Lung (tissue), 12 donors: ENCODE results near the gene SHLD1. TPM values are rescaled to one million over a fixed set of nuclear protein-coding genes. Genes with fewer than 3 reads are reported as not detected.

Experiments used
- ATAC-seq: fragments of 200-7000 bp; cut with Tn5 transposase; one replicate; pipeline ENCODE4 v1.9.1; 2020; ENCODE audit warnings: moderate number of reproducible peaks; ENCODE audit not compliant: insufficient read depth, low FRiP score
- DNase-seq, 3 donors: peaks; one replicate each; pipeline ENCODE4 v3.0.0-alpha.2; 2013 to 2017
- H3K27ac ChIP-seq, 2 donors: one replicate each; pipeline ENCODE4 v1.5.1; 2013; ENCODE audit warnings: mild to moderate bottlenecking in 2 of 2, moderate library complexity in 2 of 2, control low read depth in 1 of 2, inconsistent platforms in 1 of 2, low read depth in 1 of 2, low read length in 1 of 2
- H3K27me3 ChIP-seq, 3 donors: one replicate each; pipeline ENCODE4 v1.5.1; 2013; ENCODE audit warnings: low read length in 2 of 3; ENCODE audit not compliant: control insufficient read depth in 3 of 3, insufficient read depth in 3 of 3
- H3K36me3 ChIP-seq, 4 donors: one replicate each; pipeline ENCODE4 v1.5.1; 2013; ENCODE audit warnings: low read length in 4 of 4, mild to moderate bottlenecking in 1 of 4, moderate library complexity in 1 of 4; ENCODE audit not compliant: control insufficient read depth in 4 of 4, insufficient read depth in 4 of 4
- H3K4me1 ChIP-seq, 5 donors: one replicate each; pipeline ENCODE4 v1.5.1; 2013; ENCODE audit warnings: low read length in 5 of 5, mild to moderate bottlenecking in 2 of 5, moderate library complexity in 1 of 5; ENCODE audit not compliant: control insufficient read depth in 5 of 5, insufficient read depth in 5 of 5
- H3K4me3 ChIP-seq: one replicate; pipeline ENCODE4 v1.5.1; 2013; ENCODE audit warnings: mild to moderate bottlenecking, control low read depth, moderate library complexity
- H3K9ac ChIP-seq, 2 donors: one replicate each; pipeline ENCODE4 v1.5.1; 2013; ENCODE audit warnings: low read length in 2 of 2, control low read depth in 1 of 2; ENCODE audit not compliant: insufficient read depth in 1 of 2
- H3K9me3 ChIP-seq, 4 donors: one replicate each; pipeline ENCODE4 v1.5.1; 2013; ENCODE audit warnings: low read length in 3 of 4, mild to moderate bottlenecking in 1 of 4, moderate library complexity in 1 of 4; ENCODE audit not compliant: control insufficient read depth in 4 of 4, insufficient read depth in 3 of 4
- WGBS, 2 donors: extraction: QIAGEN DNeasy Blood & Tissue Kit; methylation state at CpG; one replicate each; pipeline ENCODE4 v1.1.7; 2013; 5-methylcytosine and 5-hydroxymethylcytosine counted together
- polyA plus RNA-seq, 2 donors: library from polyadenylated mRNA; stranded (reverse); fragments of 200-250 nt; gene quantifications; one replicate each; pipeline ENCODE4 v1.2.1, GENCODE V29; 2013
- total RNA-seq, 2 donors: library from RNA; depleted of rRNA in 1 of 2; stranded (reverse); fragments of >200 nt in 1 of 2; gene quantifications; one replicate each; pipeline ENCODE4 v1.2.1, GENCODE V29; 2014 to 2021
- TF ChIP-seq, protein P1 (sequence below): IDR thresholded peaks from 2 replicates; pipeline ENCODE4 v1.5.1; 2012; ENCODE audit warnings: mild to moderate bottlenecking; ENCODE audit errors: control extremely low read depth, extremely low read depth
- donor health status: control.
- donor health status: control.
- donor health status: Bipolar disorder and iron deficiency.
- donor health status: healthy.
- donor health status: DM: yes; HTN: yes; CAD: no.

The SHLD1 gene
- total and polyA plus RNA-seq, 4 donors = 5.0 to 6.8 (median 6.1) TPM

DNA sequence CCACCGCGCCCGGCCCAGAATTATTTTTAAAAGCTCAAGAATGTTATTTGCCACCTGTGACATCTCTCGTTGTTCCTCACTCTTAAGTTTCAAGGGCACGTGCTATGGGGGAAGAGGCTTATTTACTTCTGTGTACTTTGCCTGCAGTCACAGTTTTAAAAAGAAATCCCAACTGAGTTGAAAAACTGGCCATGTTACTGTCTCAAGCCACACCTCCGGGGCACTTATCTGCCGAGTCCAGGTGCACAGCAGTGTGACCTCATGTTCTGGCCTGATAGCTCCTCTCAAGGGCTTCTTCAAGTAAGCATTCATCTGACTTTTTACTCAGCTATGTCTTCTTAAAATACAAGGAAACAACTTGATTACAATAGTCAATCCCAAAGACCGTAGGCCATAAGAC lies 34.5 kb downstream of the SHLD1 start:
- Histone ChIP-seq H3K4me3 (no peak overlapping the region), H3K27ac (no peak overlapping the region), H3K9ac (no peak overlapping the region), H3K4me1 (peaks cover 6 to 25% (median 8%) of the 10 kb centered on the region in 5 donors), H3K36me3 (peaks cover 0 to 4% (median 0%) of the 10 kb centered on the region in 4 donors), H3K9me3 (no peaks in the 10 kb centered on the region), H3K27me3 (no peaks in the 10 kb centered on the region)
- 73 to 89% methylated on average over 8 of the region's 8 CpGs for WGBS, 2 donors
- ATAC-seq (peak; percentile 54), DNase-seq (peak in 1 of 3 donors; percentile 27)
- TF ChIP-seq, protein P1, sequence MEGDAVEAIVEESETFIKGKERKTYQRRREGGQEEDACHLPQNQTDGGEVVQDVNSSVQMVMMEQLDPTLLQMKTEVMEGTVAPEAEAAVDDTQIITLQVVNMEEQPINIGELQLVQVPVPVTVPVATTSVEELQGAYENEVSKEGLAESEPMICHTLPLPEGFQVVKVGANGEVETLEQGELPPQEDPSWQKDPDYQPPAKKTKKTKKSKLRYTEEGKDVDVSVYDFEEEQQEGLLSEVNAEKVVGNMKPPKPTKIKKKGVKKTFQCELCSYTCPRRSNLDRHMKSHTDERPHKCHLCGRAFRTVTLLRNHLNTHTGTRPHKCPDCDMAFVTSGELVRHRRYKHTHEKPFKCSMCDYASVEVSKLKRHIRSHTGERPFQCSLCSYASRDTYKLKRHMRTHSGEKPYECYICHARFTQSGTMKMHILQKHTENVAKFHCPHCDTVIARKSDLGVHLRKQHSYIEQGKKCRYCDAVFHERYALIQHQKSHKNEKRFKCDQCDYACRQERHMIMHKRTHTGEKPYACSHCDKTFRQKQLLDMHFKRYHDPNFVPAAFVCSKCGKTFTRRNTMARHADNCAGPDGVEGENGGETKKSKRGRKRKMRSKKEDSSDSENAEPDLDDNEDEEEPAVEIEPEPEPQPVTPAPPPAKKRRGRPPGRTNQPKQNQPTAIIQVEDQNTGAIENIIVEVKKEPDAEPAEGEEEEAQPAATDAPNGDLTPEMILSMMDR = no peak

DNA sequence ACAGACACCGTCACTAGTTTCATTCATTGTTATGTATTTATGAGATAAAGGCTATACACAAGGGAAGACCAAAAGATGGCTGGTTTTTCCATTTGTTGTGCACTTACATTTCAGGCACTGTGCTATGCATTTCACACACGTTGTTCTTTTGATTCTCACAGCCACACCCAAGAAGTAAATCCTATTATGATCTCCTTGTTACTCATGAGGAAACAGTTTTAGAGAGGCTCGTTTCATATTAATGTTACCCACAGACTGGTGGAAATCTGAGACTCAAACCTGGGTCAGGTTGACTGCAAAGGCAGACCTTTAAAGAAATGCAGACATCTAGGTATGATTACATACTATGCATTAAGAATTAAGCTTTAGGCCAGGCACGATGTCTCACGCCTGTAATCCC lies 34.9 kb downstream of the SHLD1 start:
- H3K4me1 ChIP-seq = peaks cover 6 to 25% (median 8%) of the 10 kb centered on the region in 5 donors
- no peak for ATAC-seq
- WGBS, 2 donors = 80 to 89% methylated on average over 5 of the region's 5 CpGs

DNA sequence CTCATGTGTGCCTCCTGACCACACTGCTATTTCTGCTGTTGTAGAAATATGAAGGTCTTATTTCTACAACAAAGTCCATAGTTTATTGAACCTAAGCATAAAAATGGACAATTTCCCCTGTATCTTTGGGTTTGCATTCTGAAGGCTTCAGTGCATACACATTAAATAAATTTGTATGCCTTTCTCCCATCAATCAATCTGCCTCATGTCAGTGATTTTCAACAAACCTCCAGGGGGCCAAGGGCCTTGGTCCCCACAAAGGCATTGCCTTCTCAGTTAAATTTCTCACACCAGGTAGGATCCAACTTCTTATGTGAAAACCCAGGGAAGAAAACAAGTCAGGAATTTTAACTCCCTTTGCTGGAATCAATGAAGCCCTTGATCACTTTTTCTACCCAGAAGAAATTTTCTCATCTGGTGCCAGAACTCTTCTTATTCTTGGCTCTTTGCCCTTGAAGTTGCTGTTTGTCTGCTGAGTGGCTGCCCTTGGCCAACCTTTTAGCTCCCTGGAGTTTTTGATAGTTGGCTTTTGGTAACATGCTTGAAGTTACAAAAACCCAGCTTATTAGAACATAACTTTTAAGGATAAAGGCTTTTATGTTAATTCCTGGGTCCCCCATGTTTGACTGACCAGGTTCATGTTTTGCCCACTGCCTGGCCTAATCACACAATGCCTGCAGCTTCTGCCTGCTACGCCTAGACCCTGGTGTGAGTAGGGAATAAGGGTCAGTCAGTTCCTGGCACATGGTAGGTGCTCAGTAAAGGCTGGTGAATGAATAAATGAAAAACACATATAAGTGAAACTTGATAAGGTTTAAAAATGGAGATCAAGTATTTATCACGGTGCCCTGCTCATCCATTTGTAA lies 37.0 kb downstream of the SHLD1 start:
- peak; percentile 26 to 81 (median 73) for DNase-seq
- Histone ChIP-seq H3K4me3 (no peak overlapping the region), H3K9ac (peak overlapping the region in 1 of 2 donors; percentile 55), H3K27me3 (no peaks in the 10 kb centered on the region), H3K36me3 (no peaks in the 10 kb centered on the region), H3K4me1 (peaks cover 1 to 20% (median 8%) of the 10 kb centered on the region in 5 donors), H3K27ac (no peak overlapping the region), H3K9me3 (no peaks in the 10 kb centered on the region)
- ATAC-seq = no peak
- WGBS, 2 donors = 84 to 93% methylated on average over 2 of the region's 2 CpGs
- TF ChIP-seq, protein P1 = no peak

More for the DNA sequence above, 34.9 kb downstream of the SHLD1 start:
- DNase-seq = no peak
- Histone ChIP-seq H3K36me3 (peaks cover 0 to 4% (median 0%) of the 10 kb centered on the region in 4 donors), H3K9ac (no peak overlapping the region), H3K4me3 (no peak overlapping the region), H3K27ac (no peak overlapping the region), H3K9me3 (no peaks in the 10 kb centered on the region), H3K27me3 (no peaks in the 10 kb centered on the region)
- TF ChIP-seq, protein P1 = no peak
